HUES64 (cell line): ENCODE results near the gene EPSTI1.
"Not testable (repeated sequence)": the region's sequence is repeated elsewhere in the genome, so short reads cannot be mapped to it uniquely, and the experiment has no call there.

Experiments
- H3K27ac ChIP-seq: 2 replicates; pipeline ENCODE4 v1.7.0; 2013; ENCODE audit warnings: low read depth, low read length, inconsistent platforms
- H3K27me3 ChIP-seq: 2 replicates; pipeline ENCODE4 v1.6.1; 2013; ENCODE audit warnings: mild to moderate bottlenecking, low read length; ENCODE audit not compliant: insufficient read depth
- H3K36me3 ChIP-seq: 2 replicates; pipeline ENCODE4 v1.6.1; 2013; ENCODE audit warnings: mild to moderate bottlenecking, low read length; ENCODE audit not compliant: insufficient read depth
- H3K4me1 ChIP-seq: 2 replicates; pipeline ENCODE4 v1.6.1; 2013; ENCODE audit warnings: mild to moderate bottlenecking, low read length, moderate library complexity; ENCODE audit not compliant: insufficient read depth
- H3K4me3 ChIP-seq: 2 replicates; pipeline ENCODE4 v1.5.1; 2013; ENCODE audit warnings: mild to moderate bottlenecking, low read length, moderate library complexity
- H3K9ac ChIP-seq: 2 replicates; pipeline ENCODE4 v1.6.1; 2013; ENCODE audit warnings: mild to moderate bottlenecking, low read depth, low read length
- H3K9me3 ChIP-seq: 2 replicates; pipeline ENCODE4 v1.6.1; 2013; ENCODE audit warnings: low read depth, low read length; ENCODE audit not compliant: insufficient read depth
- WGBS: fragments of 150-250, 120-280 bp; methylation state at CpG from one replicate; pipeline ENCODE4 v1.1.7; 2013; ENCODE audit warnings: missing lambda C conversion rate; 5-methylcytosine and 5-hydroxymethylcytosine counted together

EPSTI1 gene

GRCh38 chr13:43005460-43006236 is 13.6 kb upstream of the EPSTI1 start:
- no peaks in the 10 kb centered on the region for H3K27me3 ChIP-seq
- no peaks in the 10 kb centered on the region for H3K9me3 ChIP-seq
- H3K4me3 ChIP-seq, result no peak overlapping the region
- H3K4me1 ChIP-seq, result peaks cover 15% of the 10 kb centered on the region
- 94% methylated on average over 3 of the region's 3 CpGs for WGBS
- no peaks in the 10 kb centered on the region for H3K36me3 ChIP-seq
- 0 out of 2 replicates have a peak overlapping the region, but pooled peaks have one; percentile 38 for H3K27ac ChIP-seq
- H3K9ac ChIP-seq, result no peak overlapping the region

GRCh38 chr13:43003729-43004128 is 11.7 kb upstream of the EPSTI1 start:
- Histone ChIP-seq H3K27ac (no peak overlapping the region), H3K27me3 (no peaks in the 10 kb centered on the region), H3K9me3 (no peaks in the 10 kb centered on the region), H3K9ac (no peak overlapping the region), H3K4me1 (peaks cover 15% of the 10 kb centered on the region), H3K4me3 (no peak overlapping the region), H3K36me3 (no peaks in the 10 kb centered on the region)
- WGBS, result 93% methylated on average over 6 of the region's 6 CpGs

GRCh38 chr13:43003010-43003409 is 11.0 kb upstream of the EPSTI1 start:
- no peaks in the 10 kb centered on the region for H3K9me3 ChIP-seq
- H3K9ac ChIP-seq, result no peak overlapping the region
- no peak overlapping the region for H3K27ac ChIP-seq
- H3K4me1 ChIP-seq, result peaks cover 15% of the 10 kb centered on the region
- H3K4me3 ChIP-seq, result no peak overlapping the region
- no peaks in the 10 kb centered on the region for H3K27me3 ChIP-seq
- WGBS, result 91% methylated on average over 2 of the region's 2 CpGs
- no peaks in the 10 kb centered on the region for H3K36me3 ChIP-seq

- Histone ChIP-seq H3K4me3 (no peak overlapping the region), H3K27me3 (no peaks in the 10 kb centered on the region), H3K36me3 (no peaks in the 10 kb centered on the region), H3K9me3 (no peaks in the 10 kb centered on the region), H3K9ac (no peak overlapping the region), H3K4me1 (peaks cover 11% of the 10 kb centered on the region), H3K27ac (no peak overlapping the region)
- 97% methylated on average over 2 of the region's 2 CpGs for WGBS
Measured at GRCh38 chr13:43002021-43002420, 10.0 kb upstream of the EPSTI1 start.

- Histone ChIP-seq H3K4me3 (no peak overlapping the region), H3K9me3 (no peaks in the 10 kb centered on the region), H3K27me3 (no peaks in the 10 kb centered on the region), H3K9ac (no peak overlapping the region), H3K4me1 (peaks cover 7% of the 10 kb centered on the region; the same call in 1 of the 2 replicates), H3K36me3 (no peaks in the 10 kb centered on the region), H3K27ac (no peak overlapping the region)
- 72% methylated on average over 4 of the region's 4 CpGs for WGBS
Measured at GRCh38 chr13:43000676-43001075, 8.6 kb upstream of the EPSTI1 start.

GRCh38 chr13:42999491-42999890 is 7.5 kb upstream of the EPSTI1 start:
- no peaks in the 10 kb centered on the region for H3K36me3 ChIP-seq
- no peaks in the 10 kb centered on the region for H3K9me3 ChIP-seq
- no peak overlapping the region for H3K27ac ChIP-seq
- H3K4me1 ChIP-seq, result no peaks in the 10 kb centered on the region
- no peaks in the 10 kb centered on the region for H3K27me3 ChIP-seq
- H3K9ac ChIP-seq, result no peak overlapping the region
- no peak overlapping the region for H3K4me3 ChIP-seq
- WGBS, result 96% methylated on average over 2 of the region's 2 CpGs

GRCh38 chr13:42997381-42997780 is 5.3 kb upstream of the EPSTI1 start:
- Histone ChIP-seq H3K9me3 (no peaks in the 10 kb centered on the region), H3K27me3 (peaks cover 10% of the 10 kb centered on the region), H3K4me3 (no peak overlapping the region), H3K9ac (no peak overlapping the region), H3K27ac (no peak overlapping the region), H3K36me3 (no peaks in the 10 kb centered on the region), H3K4me1 (peaks cover 5% of the 10 kb centered on the region)
- 86% methylated on average over 2 of the region's 2 CpGs for WGBS

GRCh38 chr13:42996584-42996983 is 4.5 kb upstream of the EPSTI1 start:
- H3K27me3 ChIP-seq, result peaks cover 18% of the 10 kb centered on the region
- H3K27ac ChIP-seq, result no peak overlapping the region
- H3K4me1 ChIP-seq, result peaks cover 7% of the 10 kb centered on the region
- no peaks in the 10 kb centered on the region for H3K9me3 ChIP-seq
- no peak overlapping the region for H3K9ac ChIP-seq
- no peaks in the 10 kb centered on the region for H3K36me3 ChIP-seq
- H3K4me3 ChIP-seq, result no peak overlapping the region
- WGBS, result 78% methylated on average over 3 of the region's 3 CpGs

GRCh38 chr13:42994878-42995277 is 2.8 kb upstream of the EPSTI1 start:
- H3K4me1 ChIP-seq, result peaks cover 14% of the 10 kb centered on the region
- H3K4me3 ChIP-seq, result no peak overlapping the region
- H3K36me3 ChIP-seq, result no peaks in the 10 kb centered on the region
- peaks cover 29% of the 10 kb centered on the region for H3K27me3 ChIP-seq
- H3K9me3 ChIP-seq, result no peaks in the 10 kb centered on the region
- H3K27ac ChIP-seq, result no peak overlapping the region
- no peak overlapping the region for H3K9ac ChIP-seq
- 86% methylated on average over 1 of the region's 1 CpG for WGBS

- H3K4me3 ChIP-seq, result peak overlapping the region; percentile 59; the same call in 1 of the 2 replicates
- WGBS, result 90% methylated on average over 4 of the region's 4 CpGs
- H3K36me3 ChIP-seq, result no peaks in the 10 kb centered on the region
- no peak overlapping the region for H3K27ac ChIP-seq
- H3K9me3 ChIP-seq, result no peaks in the 10 kb centered on the region
- no peak overlapping the region for H3K9ac ChIP-seq
- peaks cover 14% of the 10 kb centered on the region for H3K4me1 ChIP-seq
- H3K27me3 ChIP-seq, result peaks cover 29% of the 10 kb centered on the region
Measured at GRCh38 chr13:42992764-42993122, 702 bp upstream of the EPSTI1 start.

GRCh38 chr13:42991233-42991897 is 676 bp downstream of the EPSTI1 start:
- peak overlapping the region; percentile 48; the same call in 1 of the 2 replicates for H3K27ac ChIP-seq
- H3K9ac ChIP-seq, result peak overlapping the region; percentile 49

More at GRCh38 chr13:42991233-42991897, 676 bp downstream of the EPSTI1 start:
- peaks cover 14% of the 10 kb centered on the region for H3K4me1 ChIP-seq
- H3K9me3 ChIP-seq, H3K36me3 ChIP-seq: not testable (repeated sequence)
- H3K27me3 ChIP-seq, result peaks cover 29% of the 10 kb centered on the region
- 91% methylated on average over 15 of the region's 15 CpGs for WGBS
- peak overlapping the region; percentile 59 for H3K4me3 ChIP-seq
